ENCODE results near the gene SLIT1. TPM values are rescaled to one million over a fixed set of nuclear protein-coding genes. Genes with fewer than 3 reads are reported as not detected.

SLIT1 gene
- total RNA-seq, 6 experiments from 2014 or later, result 0.04 to 0.29 (median 0.12) TPM; not detected in 1

DNA sequence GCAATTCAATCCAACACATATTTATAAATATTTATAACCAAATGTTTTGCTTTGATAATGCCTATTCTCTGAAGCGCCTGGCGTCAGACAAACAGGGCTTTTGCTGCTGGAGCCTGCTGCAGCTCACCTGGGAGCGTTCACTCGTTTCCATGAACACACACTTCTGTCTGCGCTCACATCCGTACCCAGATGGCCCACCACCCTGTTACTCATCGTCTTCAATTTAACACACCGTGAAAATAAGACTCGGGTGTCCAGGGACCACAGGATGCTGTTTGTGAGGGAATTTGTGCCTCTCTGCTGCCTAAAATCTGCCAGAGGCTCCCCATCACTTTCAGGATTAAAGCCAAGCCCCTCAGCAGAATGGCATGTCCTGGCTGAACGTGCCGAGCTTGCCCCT is 74.1 kb downstream of the SLIT1 start:
- H3K9me3 ChIP-seq, result no peaks in the 10 kb centered on the region
- no peak overlapping the region for H3K4me3 ChIP-seq
- WGBS (ENCODE audit: insufficient coverage, low coverage, low lambda C conversion rate, missing lambda C conversion rate), result 55% methylated on average over 11 of the region's 11 CpGs
- H3K36me3 ChIP-seq, result no peaks in the 10 kb centered on the region
- H3K4me1 ChIP-seq, result no peaks in the 10 kb centered on the region
- ATAC-seq, result no peak
- TF ChIP-seq POLR2A (IDR thresholded peaks at IDR 0.05) (no peak), CTCF (IDR thresholded peaks at IDR 0.05) (no peak)
- intact Hi-C loops (cut with DNase I), result no loop called here
- H3K27me3 ChIP-seq, result no peaks in the 10 kb centered on the region
- no peak for DNase-seq
- H3K27ac ChIP-seq, result no peak overlapping the region

DNA sequence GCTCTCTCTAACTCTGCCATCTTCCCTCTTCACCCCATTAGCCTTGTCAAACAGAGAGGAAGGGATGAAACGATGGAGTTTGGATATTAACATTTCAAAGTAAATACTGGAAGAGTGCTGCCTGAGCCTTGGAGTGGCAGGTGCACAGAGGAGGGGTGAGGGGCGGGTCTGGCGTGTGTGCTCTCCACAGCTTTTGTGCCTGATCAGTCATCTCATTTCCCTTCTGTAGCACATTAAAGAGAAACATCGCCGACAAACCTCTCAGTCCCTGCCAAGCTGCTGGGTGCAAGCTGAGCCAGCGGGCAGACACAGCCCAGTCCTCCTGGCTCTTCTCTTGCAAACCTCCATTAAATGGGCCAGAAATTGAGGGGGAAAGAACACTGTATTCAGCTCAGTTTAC is 76.2 kb downstream of the SLIT1 start:
- H3K27me3 ChIP-seq, result no peaks in the 10 kb centered on the region
- H3K4me1 ChIP-seq, result no peaks in the 10 kb centered on the region
- H3K9me3 ChIP-seq, result no peaks in the 10 kb centered on the region
- H3K27ac ChIP-seq, result no peak overlapping the region
- ATAC-seq, result no peak
- H3K36me3 ChIP-seq, result no peaks in the 10 kb centered on the region
- no peak for DNase-seq
- no peak for TF ChIP-seq CTCF (IDR thresholded peaks at IDR 0.05)
- no peak for TF ChIP-seq POLR2A (IDR thresholded peaks at IDR 0.05)
- intact Hi-C loops (cut with DNase I), result no loop called here
- WGBS (ENCODE audit: insufficient coverage, low coverage, low lambda C conversion rate, missing lambda C conversion rate), result 14% methylated on average over 3 of the region's 6 CpGs
- no peak overlapping the region for H3K4me3 ChIP-seq

- H3K27me3 ChIP-seq, result no peaks in the 10 kb centered on the region
- H3K4me3 ChIP-seq, result no peak overlapping the region
- H3K27ac ChIP-seq, result no peak overlapping the region
- WGBS (ENCODE audit: insufficient coverage, low coverage, low lambda C conversion rate, missing lambda C conversion rate), result 20% methylated on average over 1 of the region's 5 CpGs
- no peaks in the 10 kb centered on the region for H3K4me1 ChIP-seq
- no peaks in the 10 kb centered on the region for H3K9me3 ChIP-seq
- TF ChIP-seq CTCF (IDR thresholded peaks at IDR 0.05) (no peak), POLR2A (IDR thresholded peaks at IDR 0.05) (no peak)
- DNase-seq (no peak), ATAC-seq (no peak)
- H3K36me3 ChIP-seq, result no peaks in the 10 kb centered on the region
- intact Hi-C loops (cut with DNase I), result no loop called here
Observed at GRCh38 chr10:97107551-97107950, 78.2 kb downstream of the SLIT1 start.

GRCh38 chr10:97106207-97106606 is 79.6 kb downstream of the SLIT1 start:
- Histone ChIP-seq H3K4me3 (no peak overlapping the region), H3K27me3 (no peaks in the 10 kb centered on the region), H3K9me3 (no peaks in the 10 kb centered on the region), H3K27ac (no peak overlapping the region), H3K36me3 (no peaks in the 10 kb centered on the region), H3K4me1 (no peaks in the 10 kb centered on the region)
- intact Hi-C loops (cut with DNase I), result no loop called here
- DNase-seq, result no peak
- 58% methylated on average over 6 of the region's 6 CpGs for WGBS (ENCODE audit: insufficient coverage, low coverage, low lambda C conversion rate, missing lambda C conversion rate)
- ATAC-seq, result no peak
- TF ChIP-seq POLR2A (IDR thresholded peaks at IDR 0.05) (no peak), CTCF (IDR thresholded peaks at IDR 0.05) (no peak)

- H3K9me3 ChIP-seq, result no peaks in the 10 kb centered on the region
- ATAC-seq (no peak), DNase-seq (no peak)
- H3K36me3 ChIP-seq, result no peaks in the 10 kb centered on the region
- H3K27ac ChIP-seq, result no peak overlapping the region
- H3K4me1 ChIP-seq, result no peaks in the 10 kb centered on the region
- WGBS (ENCODE audit: insufficient coverage, low coverage, low lambda C conversion rate, missing lambda C conversion rate), result 67% methylated on average over 4 of the region's 7 CpGs
- H3K27me3 ChIP-seq, result no peaks in the 10 kb centered on the region
- intact Hi-C loops (cut with DNase I), result no loop called here
- no peak for TF ChIP-seq CTCF (IDR thresholded peaks at IDR 0.05)
- no peak for TF ChIP-seq POLR2A (IDR thresholded peaks at IDR 0.05)
- no peak overlapping the region for H3K4me3 ChIP-seq
Observed at GRCh38 chr10:97105303-97105702, 80.5 kb downstream of the SLIT1 start.
